ENCODE measurements around the gene EHHADH.

DNA sequence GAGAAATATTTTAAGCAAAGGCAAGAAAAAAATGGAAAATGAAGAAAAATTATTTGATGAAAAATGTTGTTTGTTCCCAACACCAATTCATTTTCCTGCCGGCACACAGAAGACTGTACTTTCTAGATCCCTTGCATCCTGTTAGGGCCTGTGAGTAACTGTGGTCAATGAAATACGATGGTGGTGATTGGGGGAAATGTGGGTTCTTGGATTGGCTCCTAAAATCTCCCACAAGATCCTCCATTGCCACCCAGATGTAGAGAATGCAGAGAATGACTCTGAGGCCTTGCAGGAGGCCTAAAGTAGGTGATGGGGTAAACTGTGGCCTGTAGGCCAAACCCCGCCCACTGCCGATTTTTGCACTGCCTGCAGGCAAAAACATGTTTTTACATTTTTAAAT lies 54.6 kb downstream of the EHHADH start:
- TF ChIP-seq CTCF (IDR thresholded peaks at IDR 0.05; ENCODE audit: poor library complexity) (no peak), EZH2 (IDR thresholded peaks at IDR 0.05; ENCODE audit: borderline replicate concordance) (no peak), EZH2phosphoT487 (IDR thresholded peaks at IDR 0.05; ENCODE audit: low read depth, severe bottlenecking, unreplicated experiment) (no peak)
